K562 treated with DMSO at 1 percent for 24 hours (cell line): Measurements from ENCODE around the gene DZIP3. TPM values are rescaled to one million over a fixed set of nuclear protein-coding genes. Genes with fewer than 3 reads are reported as not detected.

Experiments
- total RNA-seq: library from RNA; unstranded; fragments of 300-600 nt; gene quantifications from 2 replicates; pipeline ENCODE4 v1.2.3, GENCODE V29; 2022; ENCODE audit warnings: low read depth; ENCODE audit not compliant: insufficient read depth

Gene DZIP3, protein sequence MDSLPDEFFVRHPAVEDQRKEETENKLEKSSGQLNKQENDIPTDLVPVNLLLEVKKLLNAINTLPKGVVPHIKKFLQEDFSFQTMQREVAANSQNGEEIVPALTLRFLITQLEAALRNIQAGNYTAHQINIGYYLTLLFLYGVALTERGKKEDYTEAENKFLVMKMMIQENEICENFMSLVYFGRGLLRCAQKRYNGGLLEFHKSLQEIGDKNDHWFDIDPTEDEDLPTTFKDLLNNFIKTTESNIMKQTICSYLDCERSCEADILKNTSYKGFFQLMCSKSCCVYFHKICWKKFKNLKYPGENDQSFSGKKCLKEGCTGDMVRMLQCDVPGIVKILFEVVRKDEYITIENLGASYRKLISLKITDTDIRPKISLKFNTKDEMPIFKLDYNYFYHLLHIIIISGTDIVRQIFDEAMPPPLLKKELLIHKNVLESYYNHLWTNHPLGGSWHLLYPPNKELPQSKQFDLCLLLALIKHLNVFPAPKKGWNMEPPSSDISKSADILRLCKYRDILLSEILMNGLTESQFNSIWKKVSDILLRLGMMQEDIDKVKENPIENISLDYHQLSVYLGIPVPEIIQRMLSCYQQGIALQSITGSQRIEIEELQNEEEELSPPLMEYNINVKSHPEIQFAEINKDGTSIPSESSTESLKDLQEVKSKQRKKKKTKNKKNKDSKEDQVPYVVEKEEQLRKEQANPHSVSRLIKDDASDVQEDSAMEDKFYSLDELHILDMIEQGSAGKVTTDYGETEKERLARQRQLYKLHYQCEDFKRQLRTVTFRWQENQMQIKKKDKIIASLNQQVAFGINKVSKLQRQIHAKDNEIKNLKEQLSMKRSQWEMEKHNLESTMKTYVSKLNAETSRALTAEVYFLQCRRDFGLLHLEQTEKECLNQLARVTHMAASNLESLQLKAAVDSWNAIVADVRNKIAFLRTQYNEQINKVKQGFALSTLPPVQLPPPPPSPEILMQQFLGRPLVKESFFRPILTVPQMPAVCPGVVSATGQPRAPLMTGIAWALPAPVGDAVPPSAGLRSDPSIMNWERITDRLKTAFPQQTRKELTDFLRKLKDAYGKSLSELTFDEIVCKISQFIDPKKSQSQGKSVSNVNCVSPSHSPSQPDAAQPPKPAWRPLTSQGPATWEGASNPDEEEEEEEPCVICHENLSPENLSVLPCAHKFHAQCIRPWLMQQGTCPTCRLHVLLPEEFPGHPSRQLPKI
- 4.2 and 4.3 TPM in 2 replicates for total RNA-seq

DNA sequence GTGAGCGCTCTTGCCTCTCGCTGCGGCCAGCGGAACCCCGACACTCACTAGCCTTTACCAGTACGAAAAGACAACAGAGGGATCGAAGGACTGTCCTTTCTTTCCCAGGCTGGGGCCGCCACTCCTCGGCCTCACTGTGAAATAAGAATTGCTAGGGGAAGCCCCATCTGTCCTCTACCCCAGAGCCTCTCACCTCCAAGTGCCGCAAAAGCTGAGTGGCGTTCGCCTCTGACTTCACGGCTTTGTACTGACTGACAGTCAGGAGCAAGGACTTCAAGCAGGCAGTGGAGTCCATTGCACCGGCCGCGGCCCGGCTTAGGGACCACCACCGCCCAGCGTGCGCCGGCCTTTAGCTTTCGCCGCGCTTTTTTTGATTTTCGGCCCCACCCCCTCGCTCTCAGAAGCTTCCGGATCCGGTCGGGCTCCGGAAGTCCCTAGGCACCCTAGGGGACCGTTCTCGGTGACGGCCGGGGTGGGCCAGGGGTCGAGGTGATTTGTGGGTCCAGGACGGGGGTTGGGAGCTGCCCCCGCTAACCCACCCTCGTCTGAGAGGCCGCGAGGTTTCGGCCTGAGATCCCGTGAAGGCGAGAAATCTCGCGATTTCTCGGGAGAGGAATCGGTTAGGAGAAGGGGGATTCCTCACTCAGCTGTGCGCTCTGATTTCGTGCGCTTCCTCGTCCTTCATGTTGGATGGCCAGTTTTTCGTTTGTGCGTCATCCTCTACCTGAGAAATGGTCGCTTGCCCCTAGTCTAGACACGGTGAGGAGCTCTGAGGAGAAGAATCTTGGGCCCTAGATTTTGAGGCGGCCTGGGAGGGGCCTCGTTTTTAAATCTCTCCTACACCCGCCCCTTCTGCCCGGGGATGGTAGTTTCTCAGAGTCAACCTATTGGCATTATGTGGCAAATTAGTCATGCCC is at the start of gene DZIP3, which contains the start of gene CIP2A:
Gene DZIP3 (plus strand): TSS at position 642 of the 917 bp plus-strand sequence. CDS start 15,685 bp downstream, outside the sequence.
Gene CIP2A (minus strand): TSS at position 358 of the 917 bp plus-strand sequence. CDS start 63 bp downstream, at position 295.

Other genes starting within 250 kb of the DZIP3 start
- 1.3 and 1.5 TPM in 2 replicates for gene MYH15, start 79.1 kb upstream of the DZIP3 start, total RNA-seq
- 7.0 and 7.7 TPM in 2 replicates for gene CIP2A, start 284 bp upstream of the DZIP3 start, total RNA-seq
- not detected in 2 replicates for gene RETNLB, start 167.7 kb downstream of the DZIP3 start, total RNA-seq
- gene TRAT1, start 233.1 kb downstream of the DZIP3 start, total RNA-seq, result not detected in 2 replicates